Neural cell (in vitro differentiated cells): ENCODE results near the gene ADGRA1.

Source experiments
- CTCF ChIP-seq: fragments of 450-650 bp; IDR thresholded peaks from 2 replicates; pipeline ENCODE4 v1.5.1; 2014; ENCODE audit warnings: antibody characterized with exemption, mild to moderate bottlenecking, moderate library complexity; ENCODE audit not compliant: poor library complexity, severe bottlenecking
- EP300 ChIP-seq: fragments of 450-650 bp; conservative IDR thresholded peaks from 2 replicates; pipeline ENCODE4 v1.6.1; 2014; ENCODE audit warnings: antibody characterized with exemption, mild to moderate bottlenecking, moderate library complexity; ENCODE audit not compliant: poor library complexity, severe bottlenecking
- EZH2 ChIP-seq: fragments of 200-600, 300-800 bp; shearing (Covaris generic), sonication (generic); IDR thresholded peaks from 2 replicates; pipeline ENCODE4 v1.6.1; 2014; ENCODE audit warnings: antibody characterized with exemption, low read length, borderline replicate concordance, mild to moderate bottlenecking; ENCODE audit not compliant: insufficient read depth, poor library complexity, severe bottlenecking
- MXI1 ChIP-seq: fragments of 450-650 bp; conservative IDR thresholded peaks from 2 replicates; pipeline ENCODE4 v1.6.1; 2014; ENCODE audit warnings: antibody characterized with exemption, mild to moderate bottlenecking; ENCODE audit not compliant: poor library complexity, severe bottlenecking
- POLR2AphosphoS5 ChIP-seq: IDR thresholded peaks from 2 replicates; pipeline ENCODE4 v1.6.1; 2012
- RAD21 ChIP-seq: fragments of 450-650 bp; conservative IDR thresholded peaks from 2 replicates; pipeline ENCODE4 v1.6.1; 2014; ENCODE audit warnings: antibody characterized with exemption, mild to moderate bottlenecking, moderate library complexity
- TF ChIP-seq, protein P1 (sequence below): IDR thresholded peaks from 2 replicates; pipeline ENCODE4 v1.6.1; 2012; ENCODE audit warnings: borderline replicate concordance

- no peak for TF ChIP-seq CTCF
- no peak for TF ChIP-seq POLR2AphosphoS5
- TF ChIP-seq EZH2: no peak
- TF ChIP-seq, protein P1, sequence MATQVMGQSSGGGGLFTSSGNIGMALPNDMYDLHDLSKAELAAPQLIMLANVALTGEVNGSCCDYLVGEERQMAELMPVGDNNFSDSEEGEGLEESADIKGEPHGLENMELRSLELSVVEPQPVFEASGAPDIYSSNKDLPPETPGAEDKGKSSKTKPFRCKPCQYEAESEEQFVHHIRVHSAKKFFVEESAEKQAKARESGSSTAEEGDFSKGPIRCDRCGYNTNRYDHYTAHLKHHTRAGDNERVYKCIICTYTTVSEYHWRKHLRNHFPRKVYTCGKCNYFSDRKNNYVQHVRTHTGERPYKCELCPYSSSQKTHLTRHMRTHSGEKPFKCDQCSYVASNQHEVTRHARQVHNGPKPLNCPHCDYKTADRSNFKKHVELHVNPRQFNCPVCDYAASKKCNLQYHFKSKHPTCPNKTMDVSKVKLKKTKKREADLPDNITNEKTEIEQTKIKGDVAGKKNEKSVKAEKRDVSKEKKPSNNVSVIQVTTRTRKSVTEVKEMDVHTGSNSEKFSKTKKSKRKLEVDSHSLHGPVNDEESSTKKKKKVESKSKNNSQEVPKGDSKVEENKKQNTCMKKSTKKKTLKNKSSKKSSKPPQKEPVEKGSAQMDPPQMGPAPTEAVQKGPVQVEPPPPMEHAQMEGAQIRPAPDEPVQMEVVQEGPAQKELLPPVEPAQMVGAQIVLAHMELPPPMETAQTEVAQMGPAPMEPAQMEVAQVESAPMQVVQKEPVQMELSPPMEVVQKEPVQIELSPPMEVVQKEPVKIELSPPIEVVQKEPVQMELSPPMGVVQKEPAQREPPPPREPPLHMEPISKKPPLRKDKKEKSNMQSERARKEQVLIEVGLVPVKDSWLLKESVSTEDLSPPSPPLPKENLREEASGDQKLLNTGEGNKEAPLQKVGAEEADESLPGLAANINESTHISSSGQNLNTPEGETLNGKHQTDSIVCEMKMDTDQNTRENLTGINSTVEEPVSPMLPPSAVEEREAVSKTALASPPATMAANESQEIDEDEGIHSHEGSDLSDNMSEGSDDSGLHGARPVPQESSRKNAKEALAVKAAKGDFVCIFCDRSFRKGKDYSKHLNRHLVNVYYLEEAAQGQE: no peak
- TF ChIP-seq EP300: no peak
- no peak for TF ChIP-seq RAD21
- TF ChIP-seq MXI1: no peak
These were observed 18.8 kb downstream of the ADGRA1 start for GRCh38 chr10:133106516-133106915.
